K562 (cell line): ENCODE data around the gene KNOP1. TPM values are rescaled to one million over a fixed set of nuclear protein-coding genes. Genes with fewer than 3 reads are reported as not detected.

Source experiments
- ATAC-seq: fragments of 200-7000 bp; cut with Tn5 transposase; 3 replicates; pipeline ENCODE4 v1.9.1; 2020; ENCODE audit warnings: moderate library complexity
- BruUV-seq: library from RNA; stranded (reverse); fragments of 400-500 nt; replicated peaks from 2 replicates; lab custom pipeline; 2021; lab: Mats Ljungman, UMichigan
- CTCF ChIA-PET: fragments of 300-600 bp; formaldehyde crosslinking; extraction: SDS; loops from one replicate; lab custom pipeline; 2021; ENCODE audit warnings: low intra/inter-chr PET ratio; lab: Yijun Ruan, JAX
- POLR2A ChIA-PET: fragments of 300-600, 350-650 bp; sonication (Branson Sonifier 250); formaldehyde crosslinking; extraction: SDS; loops from one replicate; lab custom pipeline; 2021; ENCODE audit warnings: antibody characterized with exemption, inconsistent platforms; lab: Yijun Ruan, JAX
- DNase-seq, 4 experiments: peaks; one replicate each; pipeline versions ENCODE4 v3.0.0 to v3.0.0-alpha.2; 2011 to 2018; ENCODE audit warnings: low spot score in 3 of 4, mixed read lengths in 3 of 4; ENCODE audit errors: extremely low read depth in 1 of 4
- FAIRE-seq: peaks from 2 replicates; lab custom pipeline; 2011; peaks lifted over from hg19 to GRCh38; lab: Jason Lieb, UNC
- H2AFZ ChIP-seq: 2 replicates; pipeline ENCODE4 v1.6.0; 2011; ENCODE audit warnings: low read depth, low read length, control low read depth, inconsistent platforms
- H3K27ac ChIP-seq: fragments of 200-600 bp; 3 replicates; pipeline ENCODE4 v1.8.0; 2011; ENCODE audit warnings: low read depth, mild to moderate bottlenecking, control low read depth, inconsistent platforms, low read length, moderate library complexity, mixed read lengths; ENCODE audit errors: extremely low read depth
- H3K27me3 ChIP-seq, 2 experiments: fragments of 300-600 bp in 1 of 2; 2 replicates in 1 of 2; 3 replicates in 1 of 2; pipeline versions ENCODE4 v1.6.0 to v1.8.0; 2011; ENCODE audit warnings: inconsistent platforms in 2 of 2, low read length in 2 of 2, mild to moderate bottlenecking in 1 of 2, mixed read lengths in 1 of 2, moderate library complexity in 1 of 2; ENCODE audit not compliant: control insufficient read depth in 2 of 2, insufficient read depth in 2 of 2
- H3K36me3 ChIP-seq: fragments of 300-600 bp; 3 replicates; pipeline ENCODE4 v1.8.0; 2011; ENCODE audit warnings: mild to moderate bottlenecking, low read length, inconsistent platforms; ENCODE audit not compliant: control insufficient read depth, insufficient read depth
- H3K4me1 ChIP-seq, 2 experiments: fragments of 200-600 bp in 1 of 2; replicated peaks in 1 of 2; 2 replicates in 1 of 2; 3 replicates in 1 of 2; pipeline versions ENCODE4 v1.5.1 to v1.8.0; 2011; ENCODE audit warnings: inconsistent platforms in 2 of 2, low read length in 2 of 2, mild to moderate bottlenecking in 1 of 2, mixed read lengths in 1 of 2, moderate library complexity in 1 of 2; ENCODE audit not compliant: control insufficient read depth in 2 of 2, insufficient read depth in 2 of 2
- H3K4me2 ChIP-seq: 2 replicates; pipeline ENCODE4 v1.6.1; 2011; ENCODE audit warnings: low read length, control low read depth, inconsistent platforms, mixed read lengths; ENCODE audit not compliant: insufficient read depth
- H3K4me3 ChIP-seq: fragments of 200-600 bp; sonication (generic), shearing (Covaris generic); 2 replicates; pipeline ENCODE4 v1.5.1; 2016; ENCODE audit warnings: control low read depth, inconsistent platforms
- H3K79me2 ChIP-seq: fragments of 200-600 bp; 3 replicates; pipeline ENCODE4 v1.8.0; 2011; ENCODE audit warnings: low read length, inconsistent platforms; ENCODE audit not compliant: control insufficient read depth, insufficient read depth
- H3K9ac ChIP-seq, 2 experiments: 2 replicates each; pipeline versions ENCODE4 v1.6.0 to v1.6.1; 2011; ENCODE audit warnings: low read depth in 2 of 2, low read length in 2 of 2, control low read depth in 1 of 2, inconsistent platforms in 1 of 2, mild to moderate bottlenecking in 1 of 2, mixed read lengths in 1 of 2; ENCODE audit not compliant: insufficient read depth in 1 of 2
- H3K9me1 ChIP-seq: one replicate; pipeline ENCODE4 v1.6.0; 2011; ENCODE audit warnings: inconsistent platforms, mild to moderate bottlenecking, low read length, moderate library complexity; ENCODE audit not compliant: control insufficient read depth, insufficient read depth
- H3K9me3 ChIP-seq: replicated peaks from 2 replicates; pipeline ENCODE4 v1.5.1; 2011; ENCODE audit warnings: low read depth, low read length, inconsistent platforms; ENCODE audit not compliant: control insufficient read depth, insufficient read depth
- H4K20me1 ChIP-seq: replicated peaks from 2 replicates; pipeline ENCODE4 v1.6.1; 2011; ENCODE audit warnings: low read length, inconsistent platforms, mixed read lengths; ENCODE audit not compliant: control insufficient read depth, insufficient read depth
- MLLT1 ChIP-seq, 2 experiments: fragments of 450-650 bp; IDR thresholded peaks; 2 replicates each; pipeline ENCODE4 v1.6.1; 2016
- NR2F6 ChIP-seq: fragments of 450-650 bp; formaldehyde crosslinking; IDR thresholded peaks from 2 replicates; pipeline ENCODE4 v1.4.0; 2020; ENCODE audit warnings: mild to moderate bottlenecking
- RFX7 ChIP-seq: fragments of 250-450 bp; sonication (Bioruptor Pico); IDR thresholded peaks from 2 replicates; pipeline ENCODE4 v1.5.1; 2021; ENCODE audit warnings: mild to moderate bottlenecking
- ZNF140 ChIP-seq: fragments of 250-450 bp; sonication (Bioruptor Pico); IDR thresholded peaks from 2 replicates; pipeline ENCODE4 v1.8.0; 2021; ENCODE audit warnings: moderate library complexity, mild to moderate bottlenecking, inconsistent platforms
- WGBS: fragments of 100-300 bp; shearing (Covaris generic); methylation state at CpG from one replicate; pipeline ENCODE4 v1.1.6; 2016; ENCODE audit warnings: low coverage, mixed read lengths; ENCODE audit not compliant: insufficient coverage; ENCODE audit errors: missing lambda C conversion rate; 5-methylcytosine and 5-hydroxymethylcytosine counted together
- in situ Hi-C: fragments of 300-500 bp; cut with MboI; formaldehyde crosslinking; loops from 4 replicates; pipeline ENCODE4 v1.15.0; 2018; ENCODE audit warnings: inconsistent platforms, mixed read lengths
- intact Hi-C: fragments of 100-400 bp; cut with micrococcal nuclease; formaldehyde crosslinking; loops from 2 replicates; pipeline ENCODE4 v1.14.2; 2022
- polyA plus RNA-seq, 8 experiments: library from polyadenylated mRNA; depleted of rRNA in 4 of 8; stranded (reverse) in 5 of 8; unstranded in 3 of 8; fragments of >200 nt; fragmentation: Nextera tagmentation in 2 of 8; fragmentation: Illumina TruSeq in 1 of 8; extraction: Ambion mirVana in 2 of 8; extraction: Trizol in 1 of 8; gene quantifications; 2 replicates each; pipeline versions ENCODE4 v1.2.1 to v1.2.3, GENCODE V29; 2011 to 2014; ENCODE audit warnings: inconsistent platforms in 1 of 8, missing spikeins in 1 of 8
- total RNA-seq, 7 experiments: library from RNA; depleted of rRNA in 6 of 7; stranded (reverse); fragments of >200 nt in 6 of 7; fragmentation: Illumina TruSeq in 2 of 7; extraction: Trizol in 2 of 7; gene quantifications; 2 replicates each; pipeline versions ENCODE4 v1.2.1 to v1.2.3, GENCODE V29; 2011 to 2021; ENCODE audit warnings: low replicate concordance in 1 of 7
- TF ChIP-seq, protein P1 (sequence below): fragments of 200-800 bp; sonication (Bioruptor generic); IDR thresholded peaks from 2 replicates; pipeline ENCODE4 v1.6.1; 2016; ENCODE audit warnings: missing genetic modification characterization, missing compliant biosample characterization

Gene KNOP1
- total and polyA plus RNA-seq, 9 of the 15 experiments (the other 6 are each of a cell fraction or from before 2014, with no cell fraction given) = 22.4 to 57.6 (median 39.3) TPM

- FAIRE-seq = no peak
- no TSS peak for BruUV-seq
- peaks cover 20 to 35% of the 10 kb centered on the region in 2 experiments; a peak in 4 of 5 replicates for H3K4me1 ChIP-seq
- no peak for ATAC-seq
- no peak overlapping the region for H3K4me3 ChIP-seq
- H3K4me2 ChIP-seq = no peak overlapping the region
- in situ Hi-C loops (no loop called here), intact Hi-C loops (no loop called here)
- H3K27ac ChIP-seq = no peak overlapping the region
- H3K27me3 ChIP-seq = no peaks in the 10 kb centered on the region
- no peak for DNase-seq
- ChIA-PET POLR2A (interaction anchor here (1.0 kb wide), 1 partner anchor 25 kb away, joined by 3 read pairs; no protein-coding TSS in a partner anchor), CTCF (no interaction called here)
- peaks cover 20% of the 10 kb centered on the region; the same call in 1 of the 2 replicates for H4K20me1 ChIP-seq
- no peak for TF ChIP-seq NR2F6 (CRISPR knock-in tag)
- no peak for TF ChIP-seq MLLT1 (IDR thresholded peaks at IDR 0.05)
- TF ChIP-seq RFX7 (CRISPR knock-in tag) = no peak
- TF ChIP-seq, protein P1, sequence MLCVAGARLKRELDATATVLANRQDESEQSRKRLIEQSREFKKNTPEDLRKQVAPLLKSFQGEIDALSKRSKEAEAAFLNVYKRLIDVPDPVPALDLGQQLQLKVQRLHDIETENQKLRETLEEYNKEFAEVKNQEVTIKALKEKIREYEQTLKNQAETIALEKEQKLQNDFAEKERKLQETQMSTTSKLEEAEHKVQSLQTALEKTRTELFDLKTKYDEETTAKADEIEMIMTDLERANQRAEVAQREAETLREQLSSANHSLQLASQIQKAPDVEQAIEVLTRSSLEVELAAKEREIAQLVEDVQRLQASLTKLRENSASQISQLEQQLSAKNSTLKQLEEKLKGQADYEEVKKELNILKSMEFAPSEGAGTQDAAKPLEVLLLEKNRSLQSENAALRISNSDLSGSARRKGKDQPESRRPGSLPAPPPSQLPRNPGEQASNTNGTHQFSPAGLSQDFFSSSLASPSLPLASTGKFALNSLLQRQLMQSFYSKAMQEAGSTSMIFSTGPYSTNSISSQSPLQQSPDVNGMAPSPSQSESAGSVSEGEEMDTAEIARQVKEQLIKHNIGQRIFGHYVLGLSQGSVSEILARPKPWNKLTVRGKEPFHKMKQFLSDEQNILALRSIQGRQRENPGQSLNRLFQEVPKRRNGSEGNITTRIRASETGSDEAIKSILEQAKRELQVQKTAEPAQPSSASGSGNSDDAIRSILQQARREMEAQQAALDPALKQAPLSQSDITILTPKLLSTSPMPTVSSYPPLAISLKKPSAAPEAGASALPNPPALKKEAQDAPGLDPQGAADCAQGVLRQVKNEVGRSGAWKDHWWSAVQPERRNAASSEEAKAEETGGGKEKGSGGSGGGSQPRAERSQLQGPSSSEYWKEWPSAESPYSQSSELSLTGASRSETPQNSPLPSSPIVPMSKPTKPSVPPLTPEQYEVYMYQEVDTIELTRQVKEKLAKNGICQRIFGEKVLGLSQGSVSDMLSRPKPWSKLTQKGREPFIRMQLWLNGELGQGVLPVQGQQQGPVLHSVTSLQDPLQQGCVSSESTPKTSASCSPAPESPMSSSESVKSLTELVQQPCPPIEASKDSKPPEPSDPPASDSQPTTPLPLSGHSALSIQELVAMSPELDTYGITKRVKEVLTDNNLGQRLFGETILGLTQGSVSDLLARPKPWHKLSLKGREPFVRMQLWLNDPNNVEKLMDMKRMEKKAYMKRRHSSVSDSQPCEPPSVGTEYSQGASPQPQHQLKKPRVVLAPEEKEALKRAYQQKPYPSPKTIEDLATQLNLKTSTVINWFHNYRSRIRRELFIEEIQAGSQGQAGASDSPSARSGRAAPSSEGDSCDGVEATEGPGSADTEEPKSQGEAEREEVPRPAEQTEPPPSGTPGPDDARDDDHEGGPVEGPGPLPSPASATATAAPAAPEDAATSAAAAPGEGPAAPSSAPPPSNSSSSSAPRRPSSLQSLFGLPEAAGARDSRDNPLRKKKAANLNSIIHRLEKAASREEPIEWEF (CRISPR knock-in tag) = no peak
- TF ChIP-seq ZNF140 (CRISPR knock-in tag) = no peak
- peaks cover 85% of the 10 kb centered on the region for H3K79me2 ChIP-seq
- H3K9me3 ChIP-seq = no peaks in the 10 kb centered on the region
- H2AFZ ChIP-seq = no peak overlapping the region
- peaks cover 5% of the 10 kb centered on the region for H3K9me1 ChIP-seq
- 78% methylated on average over 2 of the region's 5 CpGs for whole genome bisulfite sequencing
- peaks cover 55% of the 10 kb centered on the region for H3K36me3 ChIP-seq
- H3K9ac ChIP-seq = peak overlapping the region in 1 of 2 experiments; percentile 21; a peak in 1 of 4 replicates
Measured at GRCh38 chr16:19715566-19715965, 2.5 kb downstream of the KNOP1 start.
